K562 (cell line): ENCODE measurements around the gene FAM222A. TPM values are rescaled to one million over a fixed set of nuclear protein-coding genes. Genes with fewer than 3 reads are reported as not detected.

ENCODE experiments used
- ATAC-seq: fragments of 200-7000 bp; cut with Tn5 transposase; 3 replicates; pipeline ENCODE4 v1.9.1; 2020; ENCODE audit warnings: moderate library complexity
- BruUV-seq: library from RNA; stranded (reverse); fragments of 400-500 nt; replicated peaks from 2 replicates; lab custom pipeline; 2021; lab: Mats Ljungman, UMichigan
- CTCF ChIA-PET: fragments of 300-600 bp; formaldehyde crosslinking; extraction: SDS; loops from one replicate; lab custom pipeline; 2021; ENCODE audit warnings: low intra/inter-chr PET ratio; lab: Yijun Ruan, JAX
- POLR2A ChIA-PET: fragments of 300-600, 350-650 bp; sonication (Branson Sonifier 250); formaldehyde crosslinking; extraction: SDS; loops from one replicate; lab custom pipeline; 2021; ENCODE audit warnings: antibody characterized with exemption, inconsistent platforms; lab: Yijun Ruan, JAX
- DNase-seq, 4 experiments: peaks; one replicate each; pipeline versions ENCODE4 v3.0.0 to v3.0.0-alpha.2; 2011 to 2018; ENCODE audit warnings: low spot score in 3 of 4, mixed read lengths in 3 of 4; ENCODE audit errors: extremely low read depth in 1 of 4
- FAIRE-seq: peaks from 2 replicates; lab custom pipeline; 2011; peaks lifted over from hg19 to GRCh38; lab: Jason Lieb, UNC
- H2AFZ ChIP-seq: 2 replicates; pipeline ENCODE4 v1.6.0; 2011; ENCODE audit warnings: low read depth, low read length, control low read depth, inconsistent platforms
- H3K27ac ChIP-seq: fragments of 200-600 bp; 3 replicates; pipeline ENCODE4 v1.8.0; 2011; ENCODE audit warnings: low read depth, mild to moderate bottlenecking, control low read depth, inconsistent platforms, low read length, moderate library complexity, mixed read lengths; ENCODE audit errors: extremely low read depth
- H3K27me3 ChIP-seq, 2 experiments: fragments of 300-600 bp in 1 of 2; 2 replicates in 1 of 2; 3 replicates in 1 of 2; pipeline versions ENCODE4 v1.6.0 to v1.8.0; 2011; ENCODE audit warnings: inconsistent platforms in 2 of 2, low read length in 2 of 2, mild to moderate bottlenecking in 1 of 2, mixed read lengths in 1 of 2, moderate library complexity in 1 of 2; ENCODE audit not compliant: control insufficient read depth in 2 of 2, insufficient read depth in 2 of 2
- H3K36me3 ChIP-seq: fragments of 300-600 bp; 3 replicates; pipeline ENCODE4 v1.8.0; 2011; ENCODE audit warnings: mild to moderate bottlenecking, low read length, inconsistent platforms; ENCODE audit not compliant: control insufficient read depth, insufficient read depth
- H3K4me1 ChIP-seq, 2 experiments: fragments of 200-600 bp in 1 of 2; replicated peaks in 1 of 2; 2 replicates in 1 of 2; 3 replicates in 1 of 2; pipeline versions ENCODE4 v1.5.1 to v1.8.0; 2011; ENCODE audit warnings: inconsistent platforms in 2 of 2, low read length in 2 of 2, mild to moderate bottlenecking in 1 of 2, mixed read lengths in 1 of 2, moderate library complexity in 1 of 2; ENCODE audit not compliant: control insufficient read depth in 2 of 2, insufficient read depth in 2 of 2
- H3K4me2 ChIP-seq: 2 replicates; pipeline ENCODE4 v1.6.1; 2011; ENCODE audit warnings: low read length, control low read depth, inconsistent platforms, mixed read lengths; ENCODE audit not compliant: insufficient read depth
- H3K4me3 ChIP-seq: fragments of 200-600 bp; sonication (generic), shearing (Covaris generic); 2 replicates; pipeline ENCODE4 v1.5.1; 2016; ENCODE audit warnings: control low read depth, inconsistent platforms
- H3K79me2 ChIP-seq: fragments of 200-600 bp; 3 replicates; pipeline ENCODE4 v1.8.0; 2011; ENCODE audit warnings: low read length, inconsistent platforms; ENCODE audit not compliant: control insufficient read depth, insufficient read depth
- H3K9ac ChIP-seq, 2 experiments: 2 replicates each; pipeline versions ENCODE4 v1.6.0 to v1.6.1; 2011; ENCODE audit warnings: low read depth in 2 of 2, low read length in 2 of 2, control low read depth in 1 of 2, inconsistent platforms in 1 of 2, mild to moderate bottlenecking in 1 of 2, mixed read lengths in 1 of 2; ENCODE audit not compliant: insufficient read depth in 1 of 2
- H3K9me1 ChIP-seq: one replicate; pipeline ENCODE4 v1.6.0; 2011; ENCODE audit warnings: inconsistent platforms, mild to moderate bottlenecking, low read length, moderate library complexity; ENCODE audit not compliant: control insufficient read depth, insufficient read depth
- H3K9me3 ChIP-seq: replicated peaks from 2 replicates; pipeline ENCODE4 v1.5.1; 2011; ENCODE audit warnings: low read depth, low read length, inconsistent platforms; ENCODE audit not compliant: control insufficient read depth, insufficient read depth
- H4K20me1 ChIP-seq: replicated peaks from 2 replicates; pipeline ENCODE4 v1.6.1; 2011; ENCODE audit warnings: low read length, inconsistent platforms, mixed read lengths; ENCODE audit not compliant: control insufficient read depth, insufficient read depth
- ZNF518B ChIP-seq: fragments of 250-450 bp; sonication (Bioruptor Pico); IDR thresholded peaks from 2 replicates; pipeline ENCODE4 v1.5.0; 2021; ENCODE audit warnings: mild to moderate bottlenecking, moderate library complexity
- ZNF639 ChIP-seq, 2 experiments: fragments of 200-800 bp in 1 of 2; sonication (Bioruptor generic) in 1 of 2; sonication (generic) in 1 of 2; formaldehyde crosslinking in 1 of 2; IDR thresholded peaks in 1 of 2; conservative IDR thresholded peaks in 1 of 2; 2 replicates each; pipeline versions ENCODE4 v1.5.0 to v1.6.1; 2016 to 2020; ENCODE audit warnings: missing compliant biosample characterization in 1 of 2, missing genetic modification characterization in 1 of 2, missing genetic modification reagents in 1 of 2
- WGBS: fragments of 100-300 bp; shearing (Covaris generic); methylation state at CpG from one replicate; pipeline ENCODE4 v1.1.6; 2016; ENCODE audit warnings: low coverage, mixed read lengths; ENCODE audit not compliant: insufficient coverage; ENCODE audit errors: missing lambda C conversion rate; 5-methylcytosine and 5-hydroxymethylcytosine counted together
- in situ Hi-C: fragments of 300-500 bp; cut with MboI; formaldehyde crosslinking; loops from 4 replicates; pipeline ENCODE4 v1.15.0; 2018; ENCODE audit warnings: inconsistent platforms, mixed read lengths
- intact Hi-C: fragments of 100-400 bp; cut with micrococcal nuclease; formaldehyde crosslinking; loops from 2 replicates; pipeline ENCODE4 v1.14.2; 2022
- polyA plus RNA-seq, 8 experiments: library from polyadenylated mRNA; depleted of rRNA in 4 of 8; stranded (reverse) in 5 of 8; unstranded in 3 of 8; fragments of >200 nt; fragmentation: Nextera tagmentation in 2 of 8; fragmentation: Illumina TruSeq in 1 of 8; extraction: Ambion mirVana in 2 of 8; extraction: Trizol in 1 of 8; gene quantifications; 2 replicates each; pipeline versions ENCODE4 v1.2.1 to v1.2.3, GENCODE V29; 2011 to 2014; ENCODE audit warnings: inconsistent platforms in 1 of 8, missing spikeins in 1 of 8
- total RNA-seq, 7 experiments: library from RNA; depleted of rRNA in 6 of 7; stranded (reverse); fragments of >200 nt in 6 of 7; fragmentation: Illumina TruSeq in 2 of 7; extraction: Trizol in 2 of 7; gene quantifications; 2 replicates each; pipeline versions ENCODE4 v1.2.1 to v1.2.3, GENCODE V29; 2011 to 2021; ENCODE audit warnings: low replicate concordance in 1 of 7
- TF ChIP-seq, protein P1 (sequence below): fragments of 450-650 bp; IDR thresholded peaks from 2 replicates; pipeline ENCODE4 v1.6.1; 2016; ENCODE audit warnings: mild to moderate bottlenecking, moderate library complexity

FAM222A gene
- total and polyA plus RNA-seq, 9 of the 15 experiments (the other 6 are each of a cell fraction or from before 2014, with no cell fraction given): 0.03 to 0.36 (median 0.12) TPM; not detected in 1

GRCh38 chr12:109735825-109736551 lies 22.4 kb downstream of the FAM222A start:
- ChIA-PET CTCF (no interaction called here), POLR2A (interaction anchor here (0.6 to 0.7 kb wide), 2 partner anchors 28 to 60 kb away, joined by 3 read pairs; no protein-coding TSS in a partner anchor)
- H3K79me2 ChIP-seq: no peaks in the 10 kb centered on the region
- intact Hi-C loops (no loop called here), in situ Hi-C loops (no loop called here)
- H4K20me1 ChIP-seq: peaks cover 15% of the 10 kb centered on the region
- H3K27me3 ChIP-seq: peaks cover 13 to 52% of the 10 kb centered on the region in 2 experiments; a peak in 4 of 5 replicates
- no peaks in the 10 kb centered on the region for H3K9me1 ChIP-seq
- no peak for ATAC-seq
- H3K9me3 ChIP-seq: no peaks in the 10 kb centered on the region
- H2AFZ ChIP-seq: no peak overlapping the region
- DNase-seq: no peak
- no peak overlapping the region for H3K9ac ChIP-seq
- BruUV-seq: no TSS peak
- FAIRE-seq: no peak
- no peak overlapping the region for H3K4me3 ChIP-seq
- 0% methylated on average over 9 of the region's 9 CpGs for WGBS
- no peaks in the 10 kb centered on the region for H3K36me3 ChIP-seq
- no peak overlapping the region for H3K27ac ChIP-seq
- H3K4me1 ChIP-seq: peaks cover 7 to 9% of the 10 kb centered on the region in 2 experiments; a peak in 3 of 5 replicates
- H3K4me2 ChIP-seq: no peak overlapping the region
- TF ChIP-seq ZNF639 (CRISPR knock-in tag; conservative IDR thresholded peaks at IDR 0.05 in 1 of 2, IDR thresholded peaks at IDR 0.05 in 1 of 2) (no peak), ZNF518B (CRISPR knock-in tag) (no peak)
- TF ChIP-seq, protein P1, sequence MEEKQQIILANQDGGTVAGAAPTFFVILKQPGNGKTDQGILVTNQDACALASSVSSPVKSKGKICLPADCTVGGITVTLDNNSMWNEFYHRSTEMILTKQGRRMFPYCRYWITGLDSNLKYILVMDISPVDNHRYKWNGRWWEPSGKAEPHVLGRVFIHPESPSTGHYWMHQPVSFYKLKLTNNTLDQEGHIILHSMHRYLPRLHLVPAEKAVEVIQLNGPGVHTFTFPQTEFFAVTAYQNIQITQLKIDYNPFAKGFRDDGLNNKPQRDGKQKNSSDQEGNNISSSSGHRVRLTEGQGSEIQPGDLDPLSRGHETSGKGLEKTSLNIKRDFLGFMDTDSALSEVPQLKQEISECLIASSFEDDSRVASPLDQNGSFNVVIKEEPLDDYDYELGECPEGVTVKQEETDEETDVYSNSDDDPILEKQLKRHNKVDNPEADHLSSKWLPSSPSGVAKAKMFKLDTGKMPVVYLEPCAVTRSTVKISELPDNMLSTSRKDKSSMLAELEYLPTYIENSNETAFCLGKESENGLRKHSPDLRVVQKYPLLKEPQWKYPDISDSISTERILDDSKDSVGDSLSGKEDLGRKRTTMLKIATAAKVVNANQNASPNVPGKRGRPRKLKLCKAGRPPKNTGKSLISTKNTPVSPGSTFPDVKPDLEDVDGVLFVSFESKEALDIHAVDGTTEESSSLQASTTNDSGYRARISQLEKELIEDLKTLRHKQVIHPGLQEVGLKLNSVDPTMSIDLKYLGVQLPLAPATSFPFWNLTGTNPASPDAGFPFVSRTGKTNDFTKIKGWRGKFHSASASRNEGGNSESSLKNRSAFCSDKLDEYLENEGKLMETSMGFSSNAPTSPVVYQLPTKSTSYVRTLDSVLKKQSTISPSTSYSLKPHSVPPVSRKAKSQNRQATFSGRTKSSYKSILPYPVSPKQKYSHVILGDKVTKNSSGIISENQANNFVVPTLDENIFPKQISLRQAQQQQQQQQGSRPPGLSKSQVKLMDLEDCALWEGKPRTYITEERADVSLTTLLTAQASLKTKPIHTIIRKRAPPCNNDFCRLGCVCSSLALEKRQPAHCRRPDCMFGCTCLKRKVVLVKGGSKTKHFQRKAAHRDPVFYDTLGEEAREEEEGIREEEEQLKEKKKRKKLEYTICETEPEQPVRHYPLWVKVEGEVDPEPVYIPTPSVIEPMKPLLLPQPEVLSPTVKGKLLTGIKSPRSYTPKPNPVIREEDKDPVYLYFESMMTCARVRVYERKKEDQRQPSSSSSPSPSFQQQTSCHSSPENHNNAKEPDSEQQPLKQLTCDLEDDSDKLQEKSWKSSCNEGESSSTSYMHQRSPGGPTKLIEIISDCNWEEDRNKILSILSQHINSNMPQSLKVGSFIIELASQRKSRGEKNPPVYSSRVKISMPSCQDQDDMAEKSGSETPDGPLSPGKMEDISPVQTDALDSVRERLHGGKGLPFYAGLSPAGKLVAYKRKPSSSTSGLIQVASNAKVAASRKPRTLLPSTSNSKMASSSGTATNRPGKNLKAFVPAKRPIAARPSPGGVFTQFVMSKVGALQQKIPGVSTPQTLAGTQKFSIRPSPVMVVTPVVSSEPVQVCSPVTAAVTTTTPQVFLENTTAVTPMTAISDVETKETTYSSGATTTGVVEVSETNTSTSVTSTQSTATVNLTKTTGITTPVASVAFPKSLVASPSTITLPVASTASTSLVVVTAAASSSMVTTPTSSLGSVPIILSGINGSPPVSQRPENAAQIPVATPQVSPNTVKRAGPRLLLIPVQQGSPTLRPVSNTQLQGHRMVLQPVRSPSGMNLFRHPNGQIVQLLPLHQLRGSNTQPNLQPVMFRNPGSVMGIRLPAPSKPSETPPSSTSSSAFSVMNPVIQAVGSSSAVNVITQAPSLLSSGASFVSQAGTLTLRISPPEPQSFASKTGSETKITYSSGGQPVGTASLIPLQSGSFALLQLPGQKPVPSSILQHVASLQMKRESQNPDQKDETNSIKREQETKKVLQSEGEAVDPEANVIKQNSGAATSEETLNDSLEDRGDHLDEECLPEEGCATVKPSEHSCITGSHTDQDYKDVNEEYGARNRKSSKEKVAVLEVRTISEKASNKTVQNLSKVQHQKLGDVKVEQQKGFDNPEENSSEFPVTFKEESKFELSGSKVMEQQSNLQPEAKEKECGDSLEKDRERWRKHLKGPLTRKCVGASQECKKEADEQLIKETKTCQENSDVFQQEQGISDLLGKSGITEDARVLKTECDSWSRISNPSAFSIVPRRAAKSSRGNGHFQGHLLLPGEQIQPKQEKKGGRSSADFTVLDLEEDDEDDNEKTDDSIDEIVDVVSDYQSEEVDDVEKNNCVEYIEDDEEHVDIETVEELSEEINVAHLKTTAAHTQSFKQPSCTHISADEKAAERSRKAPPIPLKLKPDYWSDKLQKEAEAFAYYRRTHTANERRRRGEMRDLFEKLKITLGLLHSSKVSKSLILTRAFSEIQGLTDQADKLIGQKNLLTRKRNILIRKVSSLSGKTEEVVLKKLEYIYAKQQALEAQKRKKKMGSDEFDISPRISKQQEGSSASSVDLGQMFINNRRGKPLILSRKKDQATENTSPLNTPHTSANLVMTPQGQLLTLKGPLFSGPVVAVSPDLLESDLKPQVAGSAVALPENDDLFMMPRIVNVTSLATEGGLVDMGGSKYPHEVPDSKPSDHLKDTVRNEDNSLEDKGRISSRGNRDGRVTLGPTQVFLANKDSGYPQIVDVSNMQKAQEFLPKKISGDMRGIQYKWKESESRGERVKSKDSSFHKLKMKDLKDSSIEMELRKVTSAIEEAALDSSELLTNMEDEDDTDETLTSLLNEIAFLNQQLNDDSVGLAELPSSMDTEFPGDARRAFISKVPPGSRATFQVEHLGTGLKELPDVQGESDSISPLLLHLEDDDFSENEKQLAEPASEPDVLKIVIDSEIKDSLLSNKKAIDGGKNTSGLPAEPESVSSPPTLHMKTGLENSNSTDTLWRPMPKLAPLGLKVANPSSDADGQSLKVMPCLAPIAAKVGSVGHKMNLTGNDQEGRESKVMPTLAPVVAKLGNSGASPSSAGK: no peak
